ENCODE data around the gene BAIAP3. TPM values are rescaled to one million over a fixed set of nuclear protein-coding genes. Genes with fewer than 3 reads are reported as not detected.

Gene BAIAP3
- total RNA-seq, 1 donor from 2014 or later = 8.4 TPM

DNA sequence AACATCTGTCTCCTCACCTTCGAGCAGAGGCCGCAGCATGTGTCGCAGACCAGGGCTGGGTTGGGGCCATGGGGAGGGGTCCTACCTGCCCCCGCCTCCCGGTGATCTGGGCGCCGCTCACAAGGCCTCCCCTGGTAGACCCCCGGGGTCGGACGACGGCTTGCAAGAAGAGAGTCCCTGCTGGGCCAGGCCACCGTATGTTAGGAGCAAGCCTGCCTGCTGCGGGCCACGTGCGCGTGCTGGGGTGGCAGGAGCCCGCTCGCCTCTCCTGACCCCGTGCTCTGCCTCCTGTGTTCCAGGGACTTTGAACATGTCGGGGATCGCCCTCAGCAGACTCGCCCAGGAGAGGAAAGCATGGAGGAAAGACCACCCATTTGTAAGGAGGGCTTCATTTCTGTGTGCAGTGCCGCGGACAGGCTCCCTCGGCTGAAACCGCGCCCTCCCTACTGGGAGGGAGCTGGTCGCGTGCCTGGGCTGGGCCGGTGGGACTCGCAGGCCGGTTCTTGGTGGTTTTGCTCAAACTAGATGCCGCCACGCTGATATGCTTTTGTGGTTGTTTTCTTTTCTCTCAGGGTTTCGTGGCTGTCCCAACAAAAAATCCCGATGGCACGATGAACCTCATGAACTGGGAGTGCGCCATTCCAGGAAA is 19.6 kb upstream of the BAIAP3 start:
- H3K36me3 ChIP-seq = peaks cover 65% of the 10 kb centered on the region
- intact Hi-C loops (cut with DNase I) = no loop called here
- no peak for ATAC-seq

DNA sequence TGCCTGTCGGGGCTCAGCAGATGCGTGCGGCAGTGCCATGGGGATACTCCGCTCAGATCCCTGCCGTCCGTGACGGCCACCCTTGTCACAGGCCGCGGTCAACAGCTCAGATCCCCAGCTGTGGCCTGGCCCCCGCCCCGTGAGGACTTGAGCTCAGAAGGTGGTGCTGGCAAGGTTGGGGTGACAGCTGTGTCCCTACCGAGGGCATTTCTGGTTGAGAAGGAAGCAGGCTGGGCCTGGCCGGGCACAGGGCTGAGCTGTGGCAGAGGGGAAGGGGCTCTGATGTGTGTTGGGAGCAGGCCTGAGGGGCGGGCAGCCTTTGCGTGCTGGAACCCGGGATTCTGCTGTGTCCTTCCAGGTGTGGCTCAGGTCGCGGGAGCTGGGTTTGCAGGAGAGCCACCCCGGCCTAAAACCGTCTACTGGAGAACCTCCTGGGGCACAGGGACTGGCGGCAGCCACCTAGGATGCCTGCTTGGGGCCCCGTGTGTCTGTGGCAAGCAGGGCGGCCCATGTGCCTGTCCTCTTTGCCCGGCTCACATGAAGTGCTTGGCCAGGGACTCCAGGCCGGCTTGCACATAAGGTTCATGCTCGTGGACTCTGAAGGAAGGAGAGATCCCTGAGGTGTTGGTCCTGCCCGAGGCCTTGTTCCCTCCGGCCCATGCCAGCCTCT is 18.9 kb upstream of the BAIAP3 start:
- ATAC-seq (no peak), DNase-seq (no peak)
- peaks cover 28% of the 10 kb centered on the region for H3K4me1 ChIP-seq
- no peaks in the 10 kb centered on the region for H3K27me3 ChIP-seq (ENCODE audit: low read depth)
- no peak overlapping the region for H3K4me3 ChIP-seq
- no peaks in the 10 kb centered on the region for H3K9me3 ChIP-seq
- peaks cover 72% of the 10 kb centered on the region for H3K36me3 ChIP-seq
- TF ChIP-seq, protein P1, sequence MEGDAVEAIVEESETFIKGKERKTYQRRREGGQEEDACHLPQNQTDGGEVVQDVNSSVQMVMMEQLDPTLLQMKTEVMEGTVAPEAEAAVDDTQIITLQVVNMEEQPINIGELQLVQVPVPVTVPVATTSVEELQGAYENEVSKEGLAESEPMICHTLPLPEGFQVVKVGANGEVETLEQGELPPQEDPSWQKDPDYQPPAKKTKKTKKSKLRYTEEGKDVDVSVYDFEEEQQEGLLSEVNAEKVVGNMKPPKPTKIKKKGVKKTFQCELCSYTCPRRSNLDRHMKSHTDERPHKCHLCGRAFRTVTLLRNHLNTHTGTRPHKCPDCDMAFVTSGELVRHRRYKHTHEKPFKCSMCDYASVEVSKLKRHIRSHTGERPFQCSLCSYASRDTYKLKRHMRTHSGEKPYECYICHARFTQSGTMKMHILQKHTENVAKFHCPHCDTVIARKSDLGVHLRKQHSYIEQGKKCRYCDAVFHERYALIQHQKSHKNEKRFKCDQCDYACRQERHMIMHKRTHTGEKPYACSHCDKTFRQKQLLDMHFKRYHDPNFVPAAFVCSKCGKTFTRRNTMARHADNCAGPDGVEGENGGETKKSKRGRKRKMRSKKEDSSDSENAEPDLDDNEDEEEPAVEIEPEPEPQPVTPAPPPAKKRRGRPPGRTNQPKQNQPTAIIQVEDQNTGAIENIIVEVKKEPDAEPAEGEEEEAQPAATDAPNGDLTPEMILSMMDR (IDR thresholded peaks at IDR 0.05) = no peak
- intact Hi-C loops (cut with DNase I) = no loop called here
- H3K27ac ChIP-seq = no peak overlapping the region

More for the DNA sequence above, 19.6 kb upstream of the BAIAP3 start:
- TF ChIP-seq, protein P1 (IDR thresholded peaks at IDR 0.05) = no peak
- Histone ChIP-seq H3K27me3 (ENCODE audit: low read depth) (no peaks in the 10 kb centered on the region), H3K4me3 (no peak overlapping the region), H3K9me3 (no peaks in the 10 kb centered on the region), H3K4me1 (peaks cover 28% of the 10 kb centered on the region), H3K27ac (no peak overlapping the region)
- no peak for DNase-seq

DNA sequence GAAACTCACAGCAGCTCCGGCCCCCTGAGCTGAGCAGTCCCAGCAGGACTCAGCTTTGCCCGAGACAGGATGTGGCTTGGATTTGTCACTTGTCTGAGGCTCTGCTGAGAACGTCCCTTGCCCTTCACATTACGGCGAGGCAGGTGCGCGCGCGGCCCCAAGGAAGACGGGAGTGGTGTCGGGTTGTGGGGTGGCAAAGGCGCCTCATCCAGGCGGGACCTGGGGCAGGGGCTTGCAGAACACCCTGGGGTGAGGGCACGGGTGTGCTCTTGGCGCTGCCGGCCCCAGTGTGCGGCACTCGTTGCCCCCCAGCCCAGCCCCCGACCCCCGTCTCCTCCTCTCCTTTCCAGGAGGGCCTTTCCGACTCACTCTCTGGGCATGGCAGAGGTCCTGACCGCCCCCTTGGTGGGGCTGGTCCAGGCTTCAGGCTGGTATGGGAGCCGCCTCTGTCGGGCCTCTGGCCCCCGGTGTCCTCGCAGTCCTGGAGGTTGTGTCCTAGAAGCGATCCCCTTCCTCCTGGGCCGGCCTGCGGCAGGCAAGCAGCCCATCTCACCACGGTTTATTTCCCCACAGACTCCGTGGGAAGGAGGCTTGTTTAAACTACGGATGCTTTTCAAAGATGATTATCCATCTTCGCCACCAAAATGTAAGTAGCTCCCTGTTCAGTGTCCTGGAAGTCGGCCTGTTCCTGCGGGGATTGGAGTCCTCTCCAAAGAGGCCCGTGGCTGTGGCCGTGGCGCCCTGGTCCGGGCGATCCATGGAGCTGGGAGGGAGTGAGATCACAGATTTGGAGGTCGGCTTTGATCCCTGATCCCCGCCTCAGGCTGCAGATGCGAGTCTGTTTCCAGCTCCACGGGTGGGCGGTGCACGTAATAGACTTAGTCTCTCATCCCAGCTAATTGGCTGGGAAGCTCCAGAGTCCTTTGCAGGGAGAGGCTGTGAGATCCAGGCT is 18.1 kb upstream of the BAIAP3 start:
- peaks cover 28% of the 10 kb centered on the region for H3K4me1 ChIP-seq
- DNase-seq = no peak
- H3K36me3 ChIP-seq = peaks cover 80% of the 10 kb centered on the region
- H3K27ac ChIP-seq = no peak overlapping the region
- TF ChIP-seq, protein P1 (IDR thresholded peaks at IDR 0.05) = no peak
- H3K4me3 ChIP-seq = no peak overlapping the region
- intact Hi-C loops (cut with DNase I) = no loop called here
- no peaks in the 10 kb centered on the region for H3K27me3 ChIP-seq (ENCODE audit: low read depth)
- H3K9me3 ChIP-seq = no peaks in the 10 kb centered on the region
- ATAC-seq = no peak

DNA sequence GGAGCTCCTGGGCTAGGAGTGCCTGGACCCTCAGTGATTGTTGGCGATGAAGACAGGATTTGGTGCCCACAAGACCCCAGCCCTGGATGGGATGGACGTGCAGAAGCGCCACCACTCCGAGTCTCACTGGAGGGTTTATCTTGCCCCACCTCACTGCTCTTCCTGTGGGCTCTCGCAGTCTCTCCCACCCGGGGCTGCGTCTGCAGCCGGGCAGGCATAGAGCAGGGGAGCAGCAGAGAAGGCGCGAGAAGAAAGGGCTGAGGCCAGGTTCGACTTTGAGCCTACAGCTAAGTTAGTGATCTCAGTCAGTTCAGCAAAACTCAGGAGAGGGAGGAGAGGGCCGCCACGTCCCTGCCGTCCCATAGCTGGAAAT is 17.4 kb upstream of the BAIAP3 start:
- DNase-seq = no peak
- no peak for ATAC-seq

More for the DNA sequence above, 17.4 kb upstream of the BAIAP3 start:
- H3K27ac ChIP-seq = no peak overlapping the region
- no peaks in the 10 kb centered on the region for H3K9me3 ChIP-seq
- intact Hi-C loops (cut with DNase I) = no loop called here
- H3K27me3 ChIP-seq (ENCODE audit: low read depth) = no peaks in the 10 kb centered on the region
- H3K4me1 ChIP-seq = peaks cover 21% of the 10 kb centered on the region
- no peak overlapping the region for H3K4me3 ChIP-seq
- TF ChIP-seq, protein P1 (IDR thresholded peaks at IDR 0.05) = no peak
- H3K36me3 ChIP-seq = peaks cover 86% of the 10 kb centered on the region
